Tracheal epithelial cell (primary cell): Measurements from ENCODE around the gene DDX10. TPM values are rescaled to one million over a fixed set of nuclear protein-coding genes. Genes with fewer than 3 reads are reported as not detected.

Source experiments
- total RNA-seq: library from RNA; depleted of rRNA; stranded (reverse); fragments of >200 nt; gene quantifications from 2 replicates; pipeline ENCODE4 v1.2.1, GENCODE V29; 2014

Gene DDX10
- 25.3 and 34.5 TPM in 2 replicates for total RNA-seq

DNA sequence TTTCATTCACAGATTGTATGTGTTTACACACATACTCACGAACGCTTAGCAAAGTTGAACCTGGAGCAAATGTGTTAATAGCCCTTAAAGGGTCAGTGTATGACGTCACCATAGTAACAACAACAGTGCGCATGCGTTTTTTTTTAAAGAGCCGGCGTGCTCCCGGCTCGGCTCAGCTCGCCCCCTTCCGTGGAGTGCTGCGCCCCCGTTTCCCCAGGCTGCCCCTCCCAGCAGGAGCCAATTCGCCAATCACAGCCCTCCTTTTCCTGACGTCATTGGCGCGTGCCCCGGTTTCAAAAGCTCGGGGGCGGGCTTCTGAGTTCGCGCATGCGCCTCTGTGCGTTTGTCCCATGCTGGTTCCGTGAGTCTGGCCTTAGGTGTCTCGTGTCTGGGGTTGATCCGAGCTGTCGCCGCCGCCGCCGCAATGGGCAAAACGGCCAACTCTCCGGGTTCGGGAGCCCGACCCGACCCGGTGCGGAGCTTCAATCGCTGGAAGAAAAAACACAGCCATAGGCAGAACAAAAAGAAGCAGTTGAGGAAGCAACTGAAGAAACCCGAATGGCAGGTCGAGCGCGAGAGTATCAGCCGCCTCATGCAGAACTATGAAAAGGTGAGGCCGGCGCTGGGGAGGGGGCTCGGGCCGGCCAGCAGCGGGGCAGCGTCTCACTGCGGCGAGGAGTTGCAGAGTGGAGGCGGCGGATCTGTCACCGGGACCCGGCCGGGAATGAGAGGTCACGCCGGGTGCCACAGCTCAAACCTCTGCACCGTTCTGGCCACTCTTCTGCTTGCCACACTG lies at the start of gene DDX10:
DDX10 (plus strand) TSS at position 340 of the 796 bp plus-strand sequence; CDS start at position 425, 85 bp downstream.

Other genes starting within 250 kb of the DDX10 start
- 0.43 and 1.2 TPM in 2 replicates for gene C11orf65, start 197.5 kb upstream of the DDX10 start, total RNA-seq
- gene POGLUT3, start 166.7 kb upstream of the DDX10 start, total RNA-seq, result 2.4 and 8.5 TPM in 2 replicates
- gene EXPH5, start 71.3 kb upstream of the DDX10 start, total RNA-seq, result 7.5 and 11.7 TPM in 2 replicates